Posterior vena cava (tissue), 2 donors: ENCODE results near the gene NRG2. TPM values are rescaled to one million over a fixed set of nuclear protein-coding genes. Genes with fewer than 3 reads are reported as not detected.

Experiments
- DNase-seq: peaks from one replicate; pipeline ENCODE4 v3.0.0-alpha.2; 2020; ENCODE audit warnings: low spot score
- intact Hi-C, 2 donors: fragments of 100-400 bp; cut with DNase I; formaldehyde crosslinking; loops; one replicate each; pipeline versions ENCODE4 v1.14.1 to v1.14.2; 2022 to 2023
- total RNA-seq, 2 donors: library from RNA; stranded (reverse); fragmentation: NEBNext Ultra II Directional; extraction: Animal tissue kit (Norgen Biotek cat#: 25700); gene quantifications; one replicate each; pipeline ENCODE4 v1.2.1, GENCODE V29; 2021
- donor health status: DM: yes; HTN: yes; CAD: no.
- donor health status: DM: yes; HTN: yes; CAD: no.

The NRG2 gene
- total RNA-seq, 2 donors from 2014 or later = 0.51 to 0.90 TPM

DNA sequence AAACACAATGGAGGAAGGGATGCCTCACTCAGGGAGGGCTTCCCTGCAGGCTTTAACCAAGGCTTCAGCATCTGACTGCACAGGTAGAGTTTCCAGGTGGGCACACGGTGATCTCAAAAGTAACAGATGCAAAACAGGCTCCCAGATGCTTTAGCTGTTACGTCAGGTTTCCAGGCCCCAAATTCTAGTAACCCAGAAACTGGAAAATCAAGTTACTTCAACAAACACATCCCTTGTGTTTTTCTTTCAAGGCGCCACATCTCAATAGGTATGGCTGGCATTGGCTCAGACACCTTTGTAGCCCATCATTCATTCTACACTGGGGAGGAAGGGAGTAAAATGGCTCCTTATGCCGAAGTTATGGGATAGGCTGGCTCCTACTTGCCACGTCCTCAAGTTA, 27.4 kb downstream of the NRG2 start:
- intact Hi-C loops = no loop called here
- DNase-seq = no peak

DNA sequence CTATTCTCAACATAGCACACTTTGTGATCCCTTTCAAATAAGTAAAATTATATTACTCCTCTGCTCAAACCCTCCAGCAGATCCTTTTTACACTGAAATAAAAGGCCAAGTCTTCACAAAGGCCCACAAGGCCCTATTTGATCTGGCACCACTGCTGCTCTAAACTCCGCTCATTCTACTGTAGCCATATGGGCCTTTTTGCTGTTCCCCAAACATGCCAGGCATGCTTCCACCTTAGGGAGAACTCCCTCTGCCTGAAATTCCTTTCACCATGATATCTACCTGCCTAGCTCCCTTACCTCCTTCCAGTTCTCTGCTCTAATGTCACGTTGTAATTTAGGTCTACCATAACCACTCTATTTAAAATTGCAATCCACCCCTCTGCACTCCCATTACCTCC, 28.3 kb downstream of the NRG2 start:
- DNase-seq = no peak

DNA sequence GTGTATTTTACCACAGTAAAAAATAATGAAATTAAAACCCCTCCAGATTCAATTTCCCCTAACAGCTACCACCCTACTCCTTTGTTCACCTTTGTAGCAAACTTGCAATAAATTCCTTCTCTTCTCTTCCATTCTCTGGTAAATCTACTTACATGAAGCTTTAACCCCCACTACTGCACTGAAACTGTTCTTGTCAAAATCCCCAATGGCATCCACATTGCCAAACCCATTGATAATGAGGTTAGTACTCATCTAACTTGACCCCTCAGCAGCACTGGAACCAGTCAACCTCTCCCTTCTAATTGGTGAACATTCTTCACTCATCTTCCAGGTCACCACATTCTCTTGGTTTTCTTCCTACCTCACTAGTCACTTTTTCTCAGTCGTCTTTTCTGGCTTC, 29.6 kb downstream of the NRG2 start:
- DNase-seq = no peak
- intact Hi-C loops = no loop called here

More for the DNA sequence above, 28.3 kb downstream of the NRG2 start:
- intact Hi-C loops = no loop called here

DNA sequence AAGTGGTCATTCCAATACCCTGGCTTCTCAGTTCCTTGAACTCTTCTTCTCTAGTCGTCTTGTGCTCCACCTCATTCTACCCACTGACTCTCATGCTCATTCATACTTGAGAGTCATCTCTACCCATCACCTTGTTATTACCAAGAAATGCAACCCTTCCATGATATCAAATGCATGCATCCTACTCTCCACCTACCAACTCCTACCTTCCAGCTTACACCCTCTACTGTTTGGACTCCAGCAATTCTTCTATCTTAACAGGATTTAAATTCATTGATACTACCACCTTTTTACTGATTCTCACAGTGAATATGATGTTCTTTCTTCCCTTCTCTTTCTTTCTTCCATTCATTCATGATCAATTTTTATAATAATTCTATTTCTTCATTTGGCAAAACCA, 30.7 kb downstream of the NRG2 start:
- intact Hi-C loops = no loop called here
- no peak for DNase-seq

DNA sequence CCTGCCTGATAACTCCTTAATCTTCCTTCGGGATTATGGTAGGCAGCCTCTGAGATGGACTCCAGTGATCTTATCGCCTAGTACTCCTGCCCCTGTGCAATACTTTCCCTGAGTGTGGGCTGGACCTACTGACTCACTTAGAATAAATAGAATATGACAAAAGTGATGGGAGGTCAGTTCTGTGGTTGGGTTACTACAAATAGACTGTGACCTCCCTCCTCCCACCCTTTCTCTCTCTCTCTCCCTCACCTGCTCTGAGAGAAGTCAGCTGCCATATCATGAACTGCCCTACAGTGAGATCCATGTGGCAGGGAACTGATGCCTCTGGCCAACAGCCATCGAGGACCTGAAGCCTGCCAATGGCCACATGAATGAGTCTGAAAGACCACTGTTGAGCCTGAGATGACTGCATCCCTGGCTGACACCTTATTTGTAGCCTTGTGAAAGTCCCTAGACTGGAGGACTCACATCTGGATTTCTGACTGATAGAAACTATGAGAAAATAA, 31.7 kb downstream of the NRG2 start:
- intact Hi-C loops = no loop called here
- no peak for DNase-seq

DNA sequence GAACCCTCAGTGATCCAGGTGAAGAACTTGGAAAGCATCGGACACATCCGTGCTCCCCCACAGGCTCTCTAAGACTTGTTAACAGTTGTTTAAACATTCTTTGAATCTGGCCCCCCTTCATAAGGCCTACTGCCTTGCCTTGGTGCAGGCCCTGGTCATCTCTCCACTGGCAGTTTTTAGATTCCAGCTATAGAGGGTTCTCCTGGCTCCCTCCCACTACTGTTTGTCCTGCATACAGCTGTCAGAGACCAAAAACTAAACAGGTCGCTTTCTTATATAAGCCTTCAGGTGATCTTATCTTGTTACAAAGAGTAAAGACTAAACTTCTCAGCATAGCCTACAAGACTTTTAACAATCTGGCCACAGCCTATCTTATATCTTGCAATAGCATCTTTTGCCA, 32.3 kb downstream of the NRG2 start:
- DNase-seq = no peak
- intact Hi-C loops = no loop called here

DNA sequence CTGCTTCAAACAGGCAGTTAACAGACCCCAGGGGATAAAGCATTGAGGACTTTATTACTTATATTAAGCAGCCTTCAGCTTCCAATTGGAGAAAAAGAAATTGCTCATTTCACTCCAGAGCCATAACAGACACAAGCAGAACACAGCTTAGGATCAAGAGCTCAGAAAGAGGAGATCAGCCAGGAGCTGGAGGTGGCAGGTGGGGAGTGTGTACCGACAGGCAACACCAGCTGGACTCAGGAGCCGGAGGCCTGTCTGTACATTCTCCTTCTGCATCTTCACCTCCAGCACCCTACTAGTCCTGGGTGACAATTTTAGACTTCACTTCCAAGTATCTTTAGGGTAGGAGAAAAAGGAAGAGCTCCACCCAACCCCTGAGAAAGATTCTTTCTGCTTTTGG, 35.8 kb downstream of the NRG2 start:
- no peak for DNase-seq
- intact Hi-C loops = loop anchor here in 1 of 2 donors (5.0 kb wide), 1 partner anchor 1730 kb away; no protein-coding TSS in a partner anchor

DNA sequence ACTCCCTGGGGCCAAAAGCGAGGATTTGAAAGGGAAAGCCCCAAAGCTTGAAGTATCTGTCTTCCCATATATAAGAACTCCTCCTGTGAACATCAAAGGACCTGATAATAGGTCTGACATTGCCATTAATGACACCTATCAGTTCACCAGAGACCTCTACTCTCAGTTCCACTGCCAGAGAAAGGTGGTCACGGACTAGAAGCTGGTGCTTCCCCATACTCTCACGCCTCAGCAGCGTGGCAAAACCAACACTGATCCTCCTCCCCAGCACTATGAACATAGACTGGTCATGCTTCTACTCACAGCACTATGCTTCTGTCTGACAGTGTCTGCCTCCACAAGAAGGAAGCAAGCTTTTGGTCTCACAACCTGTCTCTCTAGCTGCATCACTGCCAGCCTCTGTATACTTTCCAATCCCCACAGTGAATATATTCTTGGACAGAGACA, 37.9 kb downstream of the NRG2 start:
- no peak for DNase-seq
- intact Hi-C loops = loop anchor here in 1 of 2 donors (5.0 kb wide), 1 partner anchor 1732 kb away; no protein-coding TSS in a partner anchor

DNA sequence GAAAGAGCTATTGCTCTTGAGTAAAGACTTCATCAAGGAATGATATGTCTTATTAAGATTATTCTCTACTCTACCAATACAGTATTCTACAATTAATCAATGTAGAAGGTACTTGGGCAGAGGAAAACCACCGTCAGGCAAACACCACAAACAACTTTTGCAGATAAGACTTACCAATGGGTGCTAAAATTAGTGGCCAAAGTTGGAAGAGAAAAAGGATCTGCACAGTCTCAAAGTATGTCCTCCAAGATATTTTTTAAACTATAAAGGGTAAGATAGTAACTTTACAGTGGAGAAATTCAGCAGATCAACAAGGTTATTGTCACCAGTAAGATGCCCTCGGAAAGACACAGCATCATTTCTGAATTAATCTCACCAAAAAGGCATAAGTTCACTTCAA, 38.9 kb downstream of the NRG2 start:
- intact Hi-C loops = no loop called here
- no peak for DNase-seq

DNA sequence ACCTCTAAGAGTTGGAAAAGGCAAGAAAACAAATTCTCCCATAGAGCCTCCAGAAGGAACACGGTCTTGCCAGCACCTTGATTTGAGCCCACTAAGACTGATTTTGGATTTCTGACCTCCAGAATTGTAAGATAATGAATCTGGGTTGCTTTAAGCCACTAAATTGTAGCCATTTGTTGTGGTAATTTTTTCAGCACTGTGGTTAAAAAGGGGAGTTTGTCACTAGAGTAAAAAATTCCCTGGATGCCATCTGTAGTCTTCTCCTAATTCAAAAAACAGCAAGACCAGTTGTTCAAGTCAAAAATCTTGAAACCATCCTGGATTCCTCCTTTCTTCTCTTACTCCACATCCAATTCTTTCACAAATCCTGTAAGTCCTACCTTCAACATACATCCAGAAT, 39.6 kb downstream of the NRG2 start:
- intact Hi-C loops = no loop called here
- no peak for DNase-seq

DNA sequence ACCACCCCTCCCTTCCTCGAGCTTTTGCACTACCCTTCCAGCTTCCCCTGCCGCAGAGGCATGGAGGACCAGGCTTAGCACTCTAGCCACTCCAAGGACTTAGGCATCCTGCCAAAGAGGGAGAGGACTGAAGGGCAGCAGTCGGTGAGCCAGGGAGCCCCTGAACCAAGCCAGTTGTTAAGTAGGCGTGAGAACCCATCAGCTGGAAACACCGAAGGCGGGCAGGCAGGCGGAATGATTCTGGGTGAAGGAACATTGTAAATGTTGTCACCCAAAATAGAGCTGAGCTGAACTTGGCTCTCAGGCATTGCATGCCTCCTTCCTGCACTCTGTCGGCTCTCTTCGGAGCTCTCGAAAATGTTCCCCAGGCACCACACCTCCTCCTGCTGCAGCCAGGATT, 42.8 kb downstream of the NRG2 start:
- intact Hi-C loops = no loop called here

DNA sequence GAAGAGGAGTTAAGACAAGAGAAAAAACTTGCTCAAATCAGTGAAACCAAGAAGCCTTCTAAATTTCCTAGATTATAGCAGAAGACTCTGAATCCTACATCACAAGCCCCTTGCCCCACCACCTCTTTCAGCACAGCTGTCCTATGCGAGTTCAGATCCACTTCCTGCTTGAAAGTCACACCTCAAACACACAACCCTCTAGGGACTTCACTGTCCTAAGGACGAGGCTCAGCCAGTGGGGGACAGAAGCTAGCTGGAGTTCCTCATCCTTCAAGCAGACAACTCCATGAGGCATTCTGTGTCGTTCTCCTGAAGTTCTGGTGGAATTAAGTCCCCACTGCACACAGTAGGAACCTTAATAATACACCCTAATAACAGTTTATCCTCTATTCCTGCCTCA, 44.3 kb downstream of the NRG2 start:
- intact Hi-C loops = no loop called here
- DNase-seq = no peak

More for the DNA sequence above, 42.8 kb downstream of the NRG2 start:
- DNase-seq = no peak

DNA sequence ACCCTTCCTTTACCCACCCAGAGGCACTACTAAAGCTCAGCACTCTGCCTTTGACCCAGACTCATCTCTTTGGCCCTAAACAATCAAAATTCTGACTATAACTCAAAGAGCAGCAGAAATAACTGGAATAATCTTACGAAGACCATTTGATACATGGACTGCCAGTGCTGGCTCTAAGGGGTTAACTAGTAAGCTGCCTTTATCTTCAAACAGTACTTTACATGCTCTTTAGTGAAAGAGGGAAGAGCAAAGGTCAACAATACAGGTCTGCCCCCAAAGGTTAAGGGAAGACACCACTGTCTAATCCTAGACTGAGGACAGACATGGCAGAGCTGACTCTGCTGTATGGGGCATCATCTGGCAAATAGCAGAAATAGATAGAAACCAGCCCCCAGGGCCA, 45.8 kb downstream of the NRG2 start:
- DNase-seq = no peak
- intact Hi-C loops = no loop called here

DNA sequence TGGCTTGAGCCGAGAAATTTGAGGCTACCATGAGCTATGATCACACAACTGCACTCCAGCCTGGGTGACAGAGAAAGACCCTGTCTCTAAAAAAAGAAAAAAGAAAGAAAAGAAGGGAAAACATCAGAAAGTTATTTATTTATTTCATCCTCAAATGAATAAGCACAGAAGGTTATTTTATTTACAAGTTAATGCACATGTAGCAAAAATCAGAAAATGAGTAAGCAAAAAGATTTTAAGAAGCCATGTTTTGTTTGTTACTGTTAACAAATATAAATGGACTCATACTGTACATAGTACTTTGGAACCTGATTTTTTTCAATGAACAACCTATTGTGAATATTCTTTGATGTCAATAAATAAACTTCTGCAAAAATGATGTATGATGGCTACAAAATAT, 47.2 kb downstream of the NRG2 start:
- intact Hi-C loops = no loop called here

DNA sequence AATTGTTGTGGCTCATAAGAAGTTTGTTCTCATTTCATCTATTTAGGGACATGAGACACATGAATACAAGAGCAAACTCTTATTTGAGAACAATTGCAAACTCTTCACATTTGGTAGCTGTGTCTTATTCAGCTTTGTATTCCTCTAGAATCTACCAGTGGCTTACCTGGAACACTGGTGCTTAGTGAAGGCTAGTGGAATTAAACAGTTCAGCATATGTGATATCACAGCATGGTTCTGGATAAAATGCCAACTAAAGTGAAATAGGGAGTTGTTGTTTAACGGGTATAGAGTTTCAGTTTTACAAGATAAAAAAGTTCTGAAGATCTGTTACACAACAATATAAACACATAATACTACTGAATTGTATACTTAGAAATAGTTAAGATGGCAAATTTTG, 48.9 kb downstream of the NRG2 start:
- DNase-seq = no peak
- intact Hi-C loops = no loop called here

More for the DNA sequence above, 47.2 kb downstream of the NRG2 start:
- no peak for DNase-seq

DNA sequence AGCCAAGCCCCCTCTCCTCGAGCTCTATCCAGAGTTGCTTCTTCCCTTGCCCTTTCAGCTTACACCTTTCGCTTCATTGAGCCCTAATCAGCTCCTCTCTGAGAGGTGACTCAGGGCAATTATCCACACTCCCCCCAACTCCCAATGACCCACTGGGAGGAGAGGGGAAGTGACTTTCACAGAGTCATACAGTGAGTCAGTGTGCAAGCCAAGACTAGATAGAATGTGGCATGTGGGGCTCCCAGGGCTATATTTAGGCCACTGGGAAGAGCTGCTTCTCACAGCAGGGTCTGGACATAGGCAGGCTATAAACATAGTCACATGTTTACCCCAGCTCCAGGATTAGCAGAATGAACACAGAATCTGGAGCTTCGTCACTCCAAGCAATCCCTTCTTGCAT, 57.4 kb downstream of the NRG2 start:
- intact Hi-C loops = no loop called here
- no peak for DNase-seq

DNA sequence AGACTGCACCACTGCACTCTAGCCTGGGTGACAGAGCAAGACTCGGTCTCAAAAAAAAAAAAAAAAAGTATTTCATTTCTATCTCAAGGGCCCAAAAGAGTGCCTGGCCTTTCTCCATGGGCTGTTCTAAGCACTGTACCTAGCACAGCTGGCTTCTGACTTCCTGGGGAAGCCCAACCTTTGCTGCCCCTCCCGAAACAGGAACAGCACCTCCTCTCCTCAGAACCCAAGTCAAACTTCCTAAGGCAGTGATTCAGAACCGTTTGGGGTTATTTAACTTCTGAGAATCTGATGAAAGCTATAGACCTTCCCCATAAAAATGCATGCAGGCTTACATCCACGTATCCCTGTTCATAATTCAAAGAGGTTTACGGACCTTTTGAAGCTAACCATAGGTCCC, 57.8 kb downstream of the NRG2 start:
- no peak for DNase-seq
- intact Hi-C loops = no loop called here

DNA sequence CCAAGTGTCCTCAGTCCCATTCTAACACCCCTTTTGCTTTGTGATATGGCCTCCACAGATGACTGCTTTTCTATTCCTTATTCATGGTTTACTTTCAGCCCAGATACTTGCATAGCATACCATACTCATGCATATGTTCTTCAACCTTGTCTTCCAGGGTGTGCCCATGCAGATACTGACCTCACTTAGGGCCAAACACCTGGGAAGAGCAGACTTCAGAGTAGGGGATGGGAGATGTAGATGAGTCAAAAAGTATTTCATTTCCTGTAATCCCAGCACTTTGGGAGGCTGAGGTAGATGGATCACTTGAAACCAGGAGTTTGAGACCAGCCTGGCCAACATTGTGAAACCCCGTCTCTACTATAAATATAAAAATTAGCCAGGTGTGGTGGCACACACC, 58.3 kb downstream of the NRG2 start:
- DNase-seq = no peak
- intact Hi-C loops = no loop called here

DNA sequence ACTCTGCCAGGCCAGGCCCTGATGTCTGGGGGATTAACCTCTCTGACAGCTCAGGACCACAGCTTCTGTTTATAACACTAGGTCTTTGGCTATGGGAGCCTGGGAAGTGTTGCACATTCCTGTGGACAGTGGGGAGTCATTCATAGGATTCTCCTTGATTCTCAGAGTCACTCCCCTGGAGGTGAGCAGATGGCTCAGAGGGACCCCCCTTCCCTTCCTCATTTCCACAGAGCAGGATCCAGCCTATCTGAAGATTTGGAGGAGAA, 60.2 kb downstream of the NRG2 start:
- intact Hi-C loops = no loop called here
- no peak for DNase-seq

DNA sequence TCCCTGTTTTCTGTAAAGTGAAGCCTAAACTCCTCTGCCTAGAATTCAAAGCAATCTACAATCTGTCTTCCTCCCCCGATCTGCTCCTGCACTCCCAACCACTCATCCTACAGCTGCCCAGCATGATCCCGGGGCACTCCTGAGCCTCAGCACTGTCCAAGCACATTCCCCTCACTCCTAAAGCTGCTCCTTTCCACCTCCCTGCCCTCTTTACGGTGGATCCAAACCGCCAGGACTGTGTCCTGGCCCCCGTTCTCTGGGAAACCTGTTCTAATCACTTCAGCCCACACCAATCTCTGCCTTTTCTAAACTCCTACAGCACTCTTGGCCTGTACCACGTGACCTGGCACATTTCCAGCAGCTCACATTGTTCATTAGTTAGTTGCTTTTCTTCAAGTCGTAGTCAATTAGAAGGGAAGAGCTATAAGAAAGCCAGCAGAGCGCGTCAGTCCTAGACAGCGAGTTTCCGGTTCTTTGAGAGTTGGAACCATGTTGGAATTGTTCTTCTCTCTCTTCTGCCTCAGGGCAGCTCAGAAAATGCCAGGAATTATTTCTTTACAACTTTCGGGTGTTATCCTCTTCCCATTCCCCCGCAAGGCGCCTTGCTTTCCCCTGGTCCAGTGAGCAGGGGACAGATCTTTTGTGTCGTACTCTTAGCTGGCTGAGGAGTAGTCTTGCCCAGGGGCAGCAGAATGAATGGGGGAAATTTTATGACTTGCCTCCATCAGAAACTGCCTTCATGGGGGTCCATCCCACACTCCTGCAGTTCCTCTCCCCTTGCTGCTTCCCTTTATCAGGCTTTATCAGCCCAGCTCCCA, 60.7 kb downstream of the NRG2 start:
- DNase-seq = peak; percentile 41
- intact Hi-C loops = no loop called here

DNA sequence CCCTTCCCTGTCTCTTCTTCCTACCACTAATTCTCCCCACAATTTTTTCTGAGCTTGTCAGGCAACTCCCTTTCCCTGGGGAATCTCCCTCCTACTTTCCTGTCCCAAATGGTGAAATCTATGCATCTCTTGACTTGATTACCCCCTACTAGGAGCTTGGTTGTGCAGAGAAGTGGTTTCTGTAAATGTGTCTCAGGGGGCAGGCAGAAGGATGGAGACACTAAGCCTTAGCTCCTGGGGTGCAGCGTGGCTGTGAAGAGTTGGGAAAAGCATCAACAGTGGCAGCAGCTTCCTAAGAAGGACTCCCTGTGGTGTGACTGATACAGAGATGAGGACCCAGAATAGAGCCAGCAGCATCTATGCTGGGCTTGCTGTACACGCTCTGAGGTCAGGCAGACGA, 62.3 kb downstream of the NRG2 start:
- DNase-seq = no peak
- intact Hi-C loops = no loop called here
